Neural crest cell (in vitro differentiated cells): Measurements from ENCODE around the gene RGS14. TPM values are rescaled to one million over a fixed set of nuclear protein-coding genes. Genes with fewer than 3 reads are reported as not detected.

Source experiments
- DNase-seq: peaks from one replicate; pipeline ENCODE4 v3.0.0; 2021; ENCODE audit warnings: low read depth, mixed read lengths, low spot score
- H3K27ac Mint-ChIP-seq: one replicate; pipeline ENCODE4 v1.8.0; 2021; ENCODE audit warnings: mild to moderate bottlenecking, mixed read lengths; ENCODE audit not compliant: unreplicated experiment
- H3K27me3 Mint-ChIP-seq: 2 replicates; pipeline ENCODE4 v1.8.0; 2021; ENCODE audit warnings: low read depth, mild to moderate bottlenecking, mixed read lengths
- H3K36me3 Mint-ChIP-seq: 2 replicates; pipeline ENCODE4 v1.8.0; 2021; ENCODE audit warnings: low read depth, mild to moderate bottlenecking, mixed read lengths
- H3K4me1 Mint-ChIP-seq: 2 replicates; pipeline ENCODE4 v1.8.0; 2021; ENCODE audit warnings: mixed read lengths
- H3K4me3 Mint-ChIP-seq: one replicate; pipeline ENCODE4 v1.8.0; 2021; ENCODE audit warnings: mild to moderate bottlenecking, mixed read lengths
- H3K9me3 Mint-ChIP-seq: 2 replicates; pipeline ENCODE4 v1.8.0; 2021; ENCODE audit warnings: mixed read lengths
- total RNA-seq: library from RNA; stranded (reverse); gene quantifications from 2 replicates; pipeline ENCODE4 v1.2.1, GENCODE V29; 2021
- TF ChIP-seq, protein P1 (sequence below): fragments of 200-600 bp; sonication (generic); conservative IDR thresholded peaks from 2 replicates; pipeline ENCODE4 v1.5.0; 2021; ENCODE audit warnings: antibody characterized with exemption, mild to moderate bottlenecking

The RGS14 gene
- total RNA-seq, 1 donor from 2014 or later, result 12.3 TPM

DNA sequence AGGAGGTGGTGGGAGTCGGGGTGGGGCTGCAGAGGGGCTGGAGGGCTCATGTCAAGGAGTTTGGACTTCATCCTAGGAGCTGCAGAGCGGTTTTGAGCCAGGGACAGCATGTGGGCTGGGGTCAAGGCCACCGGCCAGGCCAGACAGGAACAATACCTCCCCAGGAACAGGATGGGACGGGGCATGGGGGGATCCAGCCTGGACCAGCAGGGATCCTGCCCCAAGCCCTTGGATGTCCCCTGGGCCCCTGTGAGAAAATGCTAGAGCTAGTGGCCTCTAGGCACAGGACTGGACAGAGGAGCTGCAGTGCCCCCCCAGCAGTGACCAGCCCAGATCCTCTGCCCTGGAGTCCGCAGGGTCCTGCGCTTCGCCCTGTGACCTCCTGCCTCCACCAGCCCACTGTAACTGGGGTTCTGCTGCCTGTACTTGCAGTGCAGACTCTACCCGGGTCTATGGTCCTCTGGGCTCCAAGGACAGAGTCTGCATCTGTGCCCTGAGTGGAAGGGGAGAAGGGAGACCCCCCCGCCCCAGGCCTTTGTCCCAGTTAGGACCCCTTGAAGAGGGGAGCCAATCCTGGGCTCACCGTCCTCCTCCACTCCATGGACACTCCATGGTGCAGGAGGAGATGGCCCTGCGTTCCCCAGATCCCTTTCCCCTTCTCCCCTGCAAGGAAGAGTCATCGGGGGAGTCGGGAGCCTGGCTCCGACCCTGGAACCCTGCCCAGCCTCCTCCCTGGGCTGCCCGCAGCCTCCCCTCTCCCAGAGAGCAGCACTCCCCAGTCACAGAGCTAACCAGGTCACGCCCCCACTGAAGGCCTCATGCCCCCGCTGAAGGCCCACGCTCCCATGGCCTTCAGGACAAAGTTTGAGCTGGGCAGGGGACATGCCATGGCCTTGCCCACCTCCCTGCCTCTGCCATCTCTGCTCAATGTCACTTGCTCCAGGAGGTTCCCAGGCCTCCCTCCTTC is 43.1 kb upstream of the RGS14 start:
- TF ChIP-seq, protein P1, sequence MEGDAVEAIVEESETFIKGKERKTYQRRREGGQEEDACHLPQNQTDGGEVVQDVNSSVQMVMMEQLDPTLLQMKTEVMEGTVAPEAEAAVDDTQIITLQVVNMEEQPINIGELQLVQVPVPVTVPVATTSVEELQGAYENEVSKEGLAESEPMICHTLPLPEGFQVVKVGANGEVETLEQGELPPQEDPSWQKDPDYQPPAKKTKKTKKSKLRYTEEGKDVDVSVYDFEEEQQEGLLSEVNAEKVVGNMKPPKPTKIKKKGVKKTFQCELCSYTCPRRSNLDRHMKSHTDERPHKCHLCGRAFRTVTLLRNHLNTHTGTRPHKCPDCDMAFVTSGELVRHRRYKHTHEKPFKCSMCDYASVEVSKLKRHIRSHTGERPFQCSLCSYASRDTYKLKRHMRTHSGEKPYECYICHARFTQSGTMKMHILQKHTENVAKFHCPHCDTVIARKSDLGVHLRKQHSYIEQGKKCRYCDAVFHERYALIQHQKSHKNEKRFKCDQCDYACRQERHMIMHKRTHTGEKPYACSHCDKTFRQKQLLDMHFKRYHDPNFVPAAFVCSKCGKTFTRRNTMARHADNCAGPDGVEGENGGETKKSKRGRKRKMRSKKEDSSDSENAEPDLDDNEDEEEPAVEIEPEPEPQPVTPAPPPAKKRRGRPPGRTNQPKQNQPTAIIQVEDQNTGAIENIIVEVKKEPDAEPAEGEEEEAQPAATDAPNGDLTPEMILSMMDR, result no peak
- Mint-ChIP-seq H3K27ac (no peak overlapping the region), H3K36me3 (peaks cover 9% of the 10 kb centered on the region), H3K27me3 (peaks cover 2% of the 10 kb centered on the region), H3K4me3 (peak overlapping the region; percentile 15), H3K9me3 (peaks cover 1% of the 10 kb centered on the region), H3K4me1 (peaks cover 27% of the 10 kb centered on the region)
- DNase-seq, result no peak

DNA sequence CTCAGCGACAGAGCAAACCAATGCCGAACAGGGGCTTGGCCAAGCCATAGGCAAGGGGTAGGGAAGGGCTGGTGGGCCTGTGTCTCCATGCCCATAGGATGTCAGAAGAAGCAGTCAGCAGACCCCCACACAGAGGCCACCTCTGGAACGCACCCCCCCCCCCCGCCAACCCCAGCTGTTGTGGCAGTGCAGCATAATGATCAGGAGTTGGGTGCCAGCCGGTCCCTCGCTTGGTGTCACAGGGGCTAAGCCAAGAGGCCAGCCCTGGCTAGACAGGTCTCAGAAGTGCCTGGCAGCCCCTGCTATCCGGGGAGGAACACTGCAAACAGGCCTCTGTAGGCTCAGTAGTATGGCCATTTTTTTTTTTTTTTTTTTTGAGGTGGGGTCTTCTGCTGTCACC is 42.3 kb upstream of the RGS14 start:
- Mint-ChIP-seq H3K4me1 (peaks cover 22% of the 10 kb centered on the region), H3K27ac (no peak overlapping the region), H3K9me3 (peaks cover 3% of the 10 kb centered on the region), H3K27me3 (no peaks in the 10 kb centered on the region), H3K36me3 (peaks cover 12% of the 10 kb centered on the region), H3K4me3 (no peak overlapping the region)
- DNase-seq, result no peak
- TF ChIP-seq, protein P1, result no peak

DNA sequence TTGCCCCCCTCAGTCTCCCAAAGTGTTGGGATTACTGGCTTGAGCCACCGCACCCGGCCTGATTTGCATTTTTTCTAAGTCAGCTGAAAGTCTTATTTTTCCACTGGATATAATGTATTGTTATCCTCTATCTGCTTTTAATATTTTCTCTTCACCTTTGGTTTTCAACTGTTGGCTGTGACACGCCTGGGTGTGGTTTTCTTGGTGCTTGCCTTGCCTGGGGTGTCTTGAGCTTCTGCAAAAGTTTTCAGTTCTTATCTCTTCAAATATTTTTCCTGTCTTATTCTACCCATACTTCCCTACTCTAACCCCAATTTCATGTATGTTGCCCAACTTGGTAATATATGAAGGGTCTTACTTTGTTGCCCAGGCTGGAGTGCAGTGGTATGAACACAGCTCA is 41.7 kb upstream of the RGS14 start:
- peaks cover 3% of the 10 kb centered on the region for H3K9me3 Mint-ChIP-seq
- H3K27ac Mint-ChIP-seq, result no peak overlapping the region
- TF ChIP-seq, protein P1, result no peak
- no peaks in the 10 kb centered on the region for H3K27me3 Mint-ChIP-seq
- peaks cover 12% of the 10 kb centered on the region for H3K36me3 Mint-ChIP-seq
- H3K4me3 Mint-ChIP-seq, result peak overlapping the region; percentile 5
- no peak for DNase-seq
- peaks cover 17% of the 10 kb centered on the region for H3K4me1 Mint-ChIP-seq

DNA sequence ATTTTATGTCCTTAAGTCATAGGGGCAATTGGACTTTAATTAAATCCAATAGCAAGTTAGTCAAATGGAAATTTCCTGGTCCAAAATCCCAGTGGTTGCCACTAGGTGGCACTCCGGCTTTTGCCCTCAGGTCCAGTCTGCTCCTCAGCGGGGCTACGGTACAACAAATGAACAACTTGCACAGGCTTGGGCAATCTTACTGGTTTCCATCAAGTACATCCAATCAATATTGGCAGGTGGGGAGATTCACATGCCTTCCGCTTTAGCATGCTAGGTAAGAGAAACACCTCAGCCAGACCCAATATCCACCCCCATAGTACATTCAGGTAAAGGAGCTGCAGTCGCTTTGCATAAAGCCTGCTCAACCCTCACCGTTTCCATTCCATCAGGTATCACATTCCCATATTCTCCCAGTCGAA is 39.8 kb upstream of the RGS14 start:
- peak overlapping the region; percentile 8 for H3K4me3 Mint-ChIP-seq
- H3K27ac Mint-ChIP-seq, result no peak overlapping the region
- no peaks in the 10 kb centered on the region for H3K27me3 Mint-ChIP-seq

DNA sequence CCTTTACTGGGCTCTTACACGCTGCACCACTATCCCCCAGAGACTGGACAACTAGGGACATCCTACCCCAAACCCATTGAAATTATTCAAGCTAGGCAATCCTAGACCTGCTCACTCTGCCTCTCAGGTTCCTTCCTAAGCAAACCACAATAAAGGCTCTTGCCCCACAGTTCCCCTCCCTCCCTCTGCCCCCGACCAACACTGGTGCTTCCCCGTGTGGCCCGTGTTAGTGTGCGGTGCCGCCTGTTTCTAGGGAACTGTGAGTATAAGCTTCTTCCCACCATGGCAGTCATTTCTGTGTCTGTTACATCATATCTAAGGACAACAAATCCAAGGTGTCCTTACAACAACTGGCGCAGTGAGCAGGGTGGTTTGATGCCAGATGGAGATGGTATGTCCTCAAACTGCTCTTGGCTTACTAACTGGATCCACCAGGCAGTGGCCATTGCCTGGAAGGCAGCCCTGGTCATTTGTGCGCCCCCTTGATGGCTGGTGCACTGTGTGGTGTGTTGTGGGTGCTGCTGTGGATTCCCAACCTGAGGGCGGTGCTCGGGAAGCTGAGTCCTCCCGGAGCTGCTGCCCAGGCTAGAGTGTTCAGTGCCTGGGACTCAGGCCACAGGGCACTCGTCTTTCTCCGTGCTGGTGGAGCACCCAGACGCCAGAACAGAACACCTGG is 37.7 kb upstream of the RGS14 start:
- TF ChIP-seq, protein P1, result no peak

More for the DNA sequence above, 39.8 kb upstream of the RGS14 start:
- TF ChIP-seq, protein P1, result peak; percentile 94
- Mint-ChIP-seq H3K9me3 (peaks cover 3% of the 10 kb centered on the region), H3K36me3 (peaks cover 15% of the 10 kb centered on the region), H3K4me1 (peaks cover 10% of the 10 kb centered on the region)
- peak; percentile 65 for DNase-seq

More for the DNA sequence above, 37.7 kb upstream of the RGS14 start:
- H3K4me3 Mint-ChIP-seq, result no peak overlapping the region
- H3K36me3 Mint-ChIP-seq, result peaks cover 17% of the 10 kb centered on the region
- H3K9me3 Mint-ChIP-seq, result peaks cover 3% of the 10 kb centered on the region
- peaks cover 4% of the 10 kb centered on the region for H3K4me1 Mint-ChIP-seq
- H3K27ac Mint-ChIP-seq, result no peak overlapping the region
- H3K27me3 Mint-ChIP-seq, result no peaks in the 10 kb centered on the region
- DNase-seq, result no peak
